ENCODE results near the gene PLCH2. TPM values are rescaled to one million over a fixed set of nuclear protein-coding genes. Genes with fewer than 3 reads are reported as not detected.

Gene PLCH2
- total RNA-seq, 2 donors from 2014 or later: 5.7 to 27.4 TPM

- ATAC-seq: no peak
- Histone ChIP-seq H3K27ac (no peak overlapping the region), H3K4me3 (no peak overlapping the region), H3K36me3 (replicated peaks in 1 of 2; ENCODE audit: insufficient read depth in 1 of 2, low read depth in 2 of 2) (no peaks in the 10 kb centered on the region), H3K4me1 (no peaks in the 10 kb centered on the region), H3K27me3 (no peaks in the 10 kb centered on the region), H3K9me3 (no peaks in the 10 kb centered on the region)
- 46 to 52% methylated on average over 14 to 23 of the region's 23 CpGs for WGBS, 2 donors
- intact Hi-C loops (cut with DNase I): no loop called here
- DNase-seq: no peak
- TF ChIP-seq POLR2A (IDR thresholded peaks at IDR 0.05): no peak
- no peak for TF ChIP-seq CTCF (IDR thresholded peaks at IDR 0.05)
Measured at GRCh38 chr1:2447276-2448097, 28.6 kb upstream of the PLCH2 start.

- no peaks in the 10 kb centered on the region for H3K36me3 ChIP-seq (replicated peaks in 1 of 2; ENCODE audit: insufficient read depth in 1 of 2, low read depth in 2 of 2)
- TF ChIP-seq CTCF (IDR thresholded peaks at IDR 0.05) (no peak), POLR2A (IDR thresholded peaks at IDR 0.05) (no peak)
- intact Hi-C loops (cut with DNase I): no loop called here
- H3K4me1 ChIP-seq: no peaks in the 10 kb centered on the region
- DNase-seq (no peak), ATAC-seq (no peak)
- H3K27ac ChIP-seq: no peak overlapping the region
- WGBS, 2 donors: 47 to 59% methylated on average over 6 to 18 of the region's 18 CpGs
- no peak overlapping the region for H3K4me3 ChIP-seq
- no peaks in the 10 kb centered on the region for H3K9me3 ChIP-seq
- no peaks in the 10 kb centered on the region for H3K27me3 ChIP-seq
Measured at GRCh38 chr1:2448098-2448445, 28.0 kb upstream of the PLCH2 start.

- WGBS, 2 donors: 57 to 67% methylated on average over 13 to 23 of the region's 23 CpGs
- ATAC-seq: no peak
- Histone ChIP-seq H3K4me3 (no peak overlapping the region), H3K4me1 (no peaks in the 10 kb centered on the region), H3K9me3 (no peaks in the 10 kb centered on the region), H3K36me3 (replicated peaks in 1 of 2; ENCODE audit: insufficient read depth in 1 of 2, low read depth in 2 of 2) (no peaks in the 10 kb centered on the region), H3K27ac (no peak overlapping the region), H3K27me3 (no peaks in the 10 kb centered on the region)
- no peak for DNase-seq
- TF ChIP-seq POLR2A (IDR thresholded peaks at IDR 0.05): no peak
- intact Hi-C loops (cut with DNase I): no loop called here
Measured at GRCh38 chr1:2449636-2450454, 26.2 kb upstream of the PLCH2 start.

- intact Hi-C loops (cut with DNase I): no loop called here
- ATAC-seq: no peak
- WGBS, 2 donors: 8 to 17% methylated on average over 5 to 18 of the region's 18 CpGs
- H3K36me3 ChIP-seq (replicated peaks in 1 of 2; ENCODE audit: insufficient read depth in 1 of 2, low read depth in 2 of 2): no peaks in the 10 kb centered on the region
- DNase-seq: no peak
- TF ChIP-seq CTCF (IDR thresholded peaks at IDR 0.05): no peak
- no peak for TF ChIP-seq POLR2A (IDR thresholded peaks at IDR 0.05)
- no peak overlapping the region for H3K4me3 ChIP-seq
- H3K27me3 ChIP-seq: no peaks in the 10 kb centered on the region
- H3K4me1 ChIP-seq: no peaks in the 10 kb centered on the region
- no peaks in the 10 kb centered on the region for H3K9me3 ChIP-seq
- H3K27ac ChIP-seq: no peak overlapping the region
Measured at GRCh38 chr1:2451741-2452140, 24.3 kb upstream of the PLCH2 start.

- DNase-seq: no peak
- no peaks in the 10 kb centered on the region for H3K36me3 ChIP-seq (replicated peaks in 1 of 2; ENCODE audit: insufficient read depth in 1 of 2, low read depth in 2 of 2)
- no peak for TF ChIP-seq POLR2A (IDR thresholded peaks at IDR 0.05)
- TF ChIP-seq CTCF (IDR thresholded peaks at IDR 0.05): no peak
- intact Hi-C loops (cut with DNase I): no loop called here
- H3K9me3 ChIP-seq: no peaks in the 10 kb centered on the region
- WGBS, 2 donors: 12 to 46% methylated on average over 5 to 16 of the region's 21 CpGs
- no peak overlapping the region for H3K4me3 ChIP-seq
- H3K27ac ChIP-seq: no peak overlapping the region
- H3K27me3 ChIP-seq: no peaks in the 10 kb centered on the region
- no peak for ATAC-seq
- no peaks in the 10 kb centered on the region for H3K4me1 ChIP-seq
Measured at GRCh38 chr1:2452201-2452931, 23.7 kb upstream of the PLCH2 start.

Data from body of pancreas (tissue), 4 donors.